Measurements from ENCODE around the gene CLEC2B. TPM values are rescaled to one million over a fixed set of nuclear protein-coding genes. Genes with fewer than 3 reads are reported as not detected.

Gene CLEC2B
- total RNA-seq, 2 donors from 2014 or later = not detected

DNA sequence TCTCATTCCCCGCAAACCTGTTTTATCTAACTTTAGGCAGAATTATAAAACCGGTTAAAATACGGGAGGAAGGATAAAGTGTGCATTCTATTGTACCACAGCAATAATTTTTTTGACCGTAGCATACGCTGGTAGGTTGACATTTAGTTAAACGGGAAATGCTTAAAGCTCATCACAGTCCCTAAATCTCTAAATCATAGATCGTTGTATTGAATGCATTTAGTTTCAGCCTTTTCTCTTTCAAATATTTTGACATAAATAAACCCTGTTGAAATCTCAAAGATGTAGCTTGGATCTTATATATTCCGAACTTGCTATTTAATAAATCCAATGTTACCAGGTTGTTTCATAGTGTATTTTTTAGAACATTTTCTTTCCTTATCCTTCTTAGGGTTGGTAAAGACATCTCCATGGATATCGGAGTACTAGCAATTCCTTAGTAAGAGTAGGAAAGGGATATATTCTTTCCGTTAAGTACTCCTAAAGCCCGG, 798 bp downstream of the CLEC2B start:
- Mint-ChIP-seq H3K4me1 (peaks cover 21% of the 10 kb centered on the region), H3K36me3 (ENCODE audit: low read depth) (no peaks in the 10 kb centered on the region), H3K27ac (no peak overlapping the region), H3K27me3 (ENCODE audit: insufficient read depth) (no peaks in the 10 kb centered on the region), H3K9me3 (no peaks in the 10 kb centered on the region), H3K4me3 (no peak overlapping the region)
- H3K36me3 ChIP-seq (ENCODE audit: control insufficient read depth, insufficient read depth, low read length) = no peaks in the 10 kb centered on the region
- 91 to 97% methylated on average over 7 of the region's 11 CpGs for WGBS, 2 experiments (ENCODE audit: insufficient coverage in 1 of 2, insufficient read length in 1 of 2)
- no peak overlapping the region for H3K27ac ChIP-seq (ENCODE audit: low read depth, low read length)
- no peaks in the 10 kb centered on the region for H3K9me3 ChIP-seq (ENCODE audit: control insufficient read depth, low read length)
- no peak overlapping the region for H3K9ac ChIP-seq (ENCODE audit: extremely low read depth, low read length, poor library complexity, severe bottlenecking)
- H3K4me1 ChIP-seq (ENCODE audit: control insufficient read depth, insufficient read depth, low read length) = no peaks in the 10 kb centered on the region
- no peaks in the 10 kb centered on the region for H3K27me3 ChIP-seq (ENCODE audit: control insufficient read depth, insufficient read depth, low read length, poor library complexity, severe bottlenecking)
- no peak for TF ChIP-seq CTCF (conservative IDR thresholded peaks at IDR 0.05)
- DNase-seq = no peak
- no peak overlapping the region for H3K4me3 ChIP-seq (ENCODE audit: low read length)

DNA sequence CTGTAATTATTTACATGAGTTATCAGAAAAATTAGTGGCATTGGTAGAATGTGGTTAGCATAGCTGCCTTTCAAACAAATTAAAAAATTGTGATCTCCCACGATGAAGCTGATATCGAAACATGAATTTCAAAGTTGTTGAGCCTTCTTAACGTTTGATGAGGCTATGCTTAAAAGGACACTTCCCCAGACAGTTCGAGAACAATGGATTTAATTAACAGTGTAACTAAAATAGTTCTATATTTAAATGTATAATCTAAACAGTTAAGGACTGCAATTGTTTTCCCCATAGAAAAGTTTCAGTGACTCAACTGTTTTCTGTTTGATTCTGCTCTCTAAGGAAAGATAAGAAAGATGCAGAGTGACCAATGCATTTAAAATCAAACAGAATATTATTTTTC, 1.6 kb downstream of the CLEC2B start:
- Mint-ChIP-seq H3K36me3 (ENCODE audit: low read depth) (no peaks in the 10 kb centered on the region), H3K4me1 (peaks cover 19% of the 10 kb centered on the region), H3K27me3 (ENCODE audit: insufficient read depth) (no peaks in the 10 kb centered on the region), H3K4me3 (no peak overlapping the region), H3K27ac (no peak overlapping the region), H3K9me3 (no peaks in the 10 kb centered on the region)
- H3K4me3 ChIP-seq (ENCODE audit: low read length) = no peak overlapping the region
- H3K36me3 ChIP-seq (ENCODE audit: control insufficient read depth, insufficient read depth, low read length) = no peaks in the 10 kb centered on the region
- TF ChIP-seq CTCF (conservative IDR thresholded peaks at IDR 0.05) = no peak
- no peaks in the 10 kb centered on the region for H3K9me3 ChIP-seq (ENCODE audit: control insufficient read depth, low read length)
- H3K27me3 ChIP-seq (ENCODE audit: control insufficient read depth, insufficient read depth, low read length, poor library complexity, severe bottlenecking) = no peaks in the 10 kb centered on the region
- 93 to 94% methylated on average over 2 to 4 of the region's 4 CpGs for WGBS, 2 experiments (ENCODE audit: insufficient coverage in 1 of 2, insufficient read length in 1 of 2)
- H3K27ac ChIP-seq (ENCODE audit: low read depth, low read length) = no peak overlapping the region
- no peaks in the 10 kb centered on the region for H3K4me1 ChIP-seq (ENCODE audit: control insufficient read depth, insufficient read depth, low read length)
- H3K9ac ChIP-seq (ENCODE audit: extremely low read depth, low read length, poor library complexity, severe bottlenecking) = no peak overlapping the region
- no peak for DNase-seq

- Histone ChIP-seq H3K4me1 (ENCODE audit: control insufficient read depth, insufficient read depth, low read length) (no peaks in the 10 kb centered on the region), H3K27ac (ENCODE audit: low read depth, low read length) (no peak overlapping the region), H3K27me3 (ENCODE audit: control insufficient read depth, insufficient read depth, low read length, poor library complexity, severe bottlenecking) (no peaks in the 10 kb centered on the region), H3K9me3 (ENCODE audit: control insufficient read depth, low read length) (no peaks in the 10 kb centered on the region), H3K4me3 (ENCODE audit: low read length) (no peak overlapping the region), H3K36me3 (ENCODE audit: control insufficient read depth, insufficient read depth, low read length) (no peaks in the 10 kb centered on the region), H3K9ac (ENCODE audit: extremely low read depth, low read length, poor library complexity, severe bottlenecking) (no peak overlapping the region)
- H3K27ac Mint-ChIP-seq = no peak overlapping the region
- peaks cover 13% of the 10 kb centered on the region for H3K4me1 Mint-ChIP-seq
- H3K27me3 Mint-ChIP-seq (ENCODE audit: insufficient read depth) = no peaks in the 10 kb centered on the region
- no peaks in the 10 kb centered on the region for H3K9me3 Mint-ChIP-seq
- no peak for DNase-seq
- H3K4me3 Mint-ChIP-seq = no peak overlapping the region
- H3K36me3 Mint-ChIP-seq (ENCODE audit: low read depth) = no peaks in the 10 kb centered on the region
- 92 to 100% methylated on average over 4 of the region's 4 CpGs for WGBS, 2 experiments (ENCODE audit: insufficient coverage in 1 of 2, insufficient read length in 1 of 2)
- no peak for TF ChIP-seq CTCF (conservative IDR thresholded peaks at IDR 0.05)
These were observed 2.3 kb downstream of the CLEC2B start for GRCh38 chr12:9866860-9867269.
